Astrocyte (in vitro differentiated cells and primary cell): ENCODE data around the gene NBL1. TPM values are rescaled to one million over a fixed set of nuclear protein-coding genes. Genes with fewer than 3 reads are reported as not detected.

ENCODE experiments used
- DNase-seq: peaks from one replicate; pipeline ENCODE4 v3.0.0-alpha.2; 2010; ENCODE audit warnings: low read depth
- FAIRE-seq: peaks from 2 replicates; lab custom pipeline; 2011; peaks lifted over from hg19 to GRCh38; lab: Jason Lieb, UNC
- H2AFZ ChIP-seq: 2 replicates; pipeline ENCODE4 v1.6.0; 2012; ENCODE audit warnings: low read depth, low read length, inconsistent platforms
- H3K27ac ChIP-seq: 2 replicates; pipeline ENCODE4 v1.5.1; 2011; ENCODE audit warnings: low read depth, low read length, inconsistent platforms
- H3K27me3 ChIP-seq: 2 replicates; pipeline ENCODE4 v1.6.0; 2011; ENCODE audit warnings: low read length, inconsistent platforms; ENCODE audit not compliant: insufficient read depth
- H3K36me3 ChIP-seq: 2 replicates; pipeline ENCODE4 v1.5.1; 2011; ENCODE audit warnings: low read length, inconsistent platforms; ENCODE audit not compliant: insufficient read depth
- H3K4me1 ChIP-seq: 2 replicates; pipeline ENCODE4 v1.5.1; 2011; ENCODE audit warnings: low read length, inconsistent platforms; ENCODE audit not compliant: insufficient read depth
- H3K4me2 ChIP-seq: 2 replicates; pipeline ENCODE4 v1.6.0; 2012; ENCODE audit warnings: low read length, inconsistent platforms
- H3K4me3 ChIP-seq: 2 replicates; pipeline ENCODE4 v1.5.1; 2011; ENCODE audit warnings: low read depth, mild to moderate bottlenecking, low read length, inconsistent platforms; ENCODE audit not compliant: insufficient read depth
- H3K79me2 ChIP-seq: 2 replicates; pipeline ENCODE4 v1.6.0; 2012; ENCODE audit warnings: mild to moderate bottlenecking, low read length, inconsistent platforms; ENCODE audit not compliant: insufficient read depth
- H3K9ac ChIP-seq: 2 replicates; pipeline ENCODE4 v1.6.0; 2012; ENCODE audit warnings: mild to moderate bottlenecking, low read length, inconsistent platforms
- H3K9me3 ChIP-seq: 2 replicates; pipeline ENCODE4 v1.5.1; 2012; ENCODE audit warnings: low read depth, mild to moderate bottlenecking, low read length, inconsistent platforms; ENCODE audit not compliant: insufficient read depth
- H4K20me1 ChIP-seq: 2 replicates; pipeline ENCODE4 v1.6.0; 2012; ENCODE audit warnings: low read length, inconsistent platforms; ENCODE audit not compliant: insufficient read depth
- H3K27ac Mint-ChIP-seq: one replicate; pipeline ENCODE4 v1.8.0; 2021; ENCODE audit warnings: mild to moderate bottlenecking, mixed read lengths; ENCODE audit not compliant: unreplicated experiment
- H3K27me3 Mint-ChIP-seq: one replicate; pipeline ENCODE4 v1.8.0; 2021; ENCODE audit warnings: low read depth, mixed read lengths; ENCODE audit not compliant: unreplicated experiment
- H3K36me3 Mint-ChIP-seq: one replicate; pipeline ENCODE4 v1.8.0; 2021; ENCODE audit warnings: low read depth, mixed read lengths; ENCODE audit not compliant: unreplicated experiment
- H3K4me1 Mint-ChIP-seq: one replicate; pipeline ENCODE4 v1.8.0; 2021; ENCODE audit warnings: low read depth, mixed read lengths; ENCODE audit not compliant: unreplicated experiment
- H3K4me3 Mint-ChIP-seq: one replicate; pipeline ENCODE4 v1.8.0; 2021; ENCODE audit warnings: mild to moderate bottlenecking, moderate library complexity, mixed read lengths; ENCODE audit not compliant: unreplicated experiment
- H3K9me3 Mint-ChIP-seq: one replicate; pipeline ENCODE4 v1.8.0; 2021; ENCODE audit warnings: mild to moderate bottlenecking, mixed read lengths; ENCODE audit not compliant: unreplicated experiment
- CTCF ChIP-seq: IDR thresholded peaks from 2 replicates; pipeline ENCODE4 v1.5.1; 2011; ENCODE audit warnings: low read depth, mild to moderate bottlenecking, inconsistent platforms, low read length, moderate library complexity; ENCODE audit not compliant: insufficient read depth
- EZH2 ChIP-seq: IDR thresholded peaks from 2 replicates; pipeline ENCODE4 v1.6.1; 2012; ENCODE audit warnings: mild to moderate bottlenecking, low read length, inconsistent platforms; ENCODE audit not compliant: insufficient read depth
- total RNA-seq: library from RNA; stranded (reverse); gene quantifications from 2 replicates; pipeline ENCODE4 v1.2.1, GENCODE V29; 2021

NBL1 gene
- total RNA-seq, 1 donor from 2014 or later: 58.3 TPM

GRCh38 chr1:19682257-19682656 lies 38.1 kb downstream of the NBL1 start:
- Histone ChIP-seq H3K4me3 (no peak overlapping the region), H3K36me3 (no peaks in the 10 kb centered on the region), H3K9me3 (no peaks in the 10 kb centered on the region), H4K20me1 (no peaks in the 10 kb centered on the region), H3K9ac (no peak overlapping the region), H3K79me2 (no peaks in the 10 kb centered on the region), H3K27me3 (no peaks in the 10 kb centered on the region), H2AFZ (no peak overlapping the region), H3K27ac (no peak overlapping the region), H3K4me2 (no peak overlapping the region), H3K4me1 (peaks cover 3% of the 10 kb centered on the region)
- no peak overlapping the region for H3K27ac Mint-ChIP-seq
- FAIRE-seq (no peak), DNase-seq (peak; percentile 77)
- H3K9me3 Mint-ChIP-seq: peaks cover 2% of the 10 kb centered on the region
- H3K36me3 Mint-ChIP-seq: peaks cover 2% of the 10 kb centered on the region
- peaks cover 18% of the 10 kb centered on the region for H3K27me3 Mint-ChIP-seq
- peaks cover 4% of the 10 kb centered on the region for H3K4me1 Mint-ChIP-seq
- no peak overlapping the region for H3K4me3 Mint-ChIP-seq
- TF ChIP-seq EZH2 (no peak), CTCF (no peak)

GRCh38 chr1:19682901-19683300 lies 38.8 kb downstream of the NBL1 start:
- Histone ChIP-seq H2AFZ (no peak overlapping the region), H3K27ac (no peak overlapping the region), H3K27me3 (no peaks in the 10 kb centered on the region), H3K36me3 (no peaks in the 10 kb centered on the region), H4K20me1 (no peaks in the 10 kb centered on the region), H3K4me2 (no peak overlapping the region), H3K9me3 (no peaks in the 10 kb centered on the region), H3K4me3 (no peak overlapping the region), H3K79me2 (no peaks in the 10 kb centered on the region), H3K4me1 (peaks cover 3% of the 10 kb centered on the region), H3K9ac (no peak overlapping the region)
- H3K36me3 Mint-ChIP-seq: peaks cover 2% of the 10 kb centered on the region
- H3K4me3 Mint-ChIP-seq: no peak overlapping the region
- H3K27ac Mint-ChIP-seq: no peak overlapping the region
- H3K27me3 Mint-ChIP-seq: peaks cover 17% of the 10 kb centered on the region
- FAIRE-seq (no peak), DNase-seq (no peak)
- no peak for TF ChIP-seq EZH2
- no peak for TF ChIP-seq CTCF
- H3K9me3 Mint-ChIP-seq: peaks cover 2% of the 10 kb centered on the region
- H3K4me1 Mint-ChIP-seq: peaks cover 4% of the 10 kb centered on the region

GRCh38 chr1:19683351-19683750 lies 39.2 kb downstream of the NBL1 start:
- DNase-seq: no peak
- H2AFZ ChIP-seq: no peak overlapping the region
- H3K27ac ChIP-seq: no peak overlapping the region
- H3K36me3 ChIP-seq: no peaks in the 10 kb centered on the region
- Mint-ChIP-seq H3K27me3 (peaks cover 15% of the 10 kb centered on the region), H3K36me3 (peaks cover 2% of the 10 kb centered on the region), H3K4me3 (no peak overlapping the region), H3K27ac (no peak overlapping the region), H3K4me1 (peaks cover 4% of the 10 kb centered on the region), H3K9me3 (no peaks in the 10 kb centered on the region)
- H3K27me3 ChIP-seq: no peaks in the 10 kb centered on the region
- no peaks in the 10 kb centered on the region for H4K20me1 ChIP-seq
- TF ChIP-seq CTCF (no peak), EZH2 (no peak)
- no peaks in the 10 kb centered on the region for H3K9me3 ChIP-seq
- no peak overlapping the region for H3K4me3 ChIP-seq
- no peak overlapping the region for H3K9ac ChIP-seq
- no peak overlapping the region for H3K4me2 ChIP-seq
- no peaks in the 10 kb centered on the region for H3K79me2 ChIP-seq
- no peak for FAIRE-seq
- H3K4me1 ChIP-seq: peaks cover 3% of the 10 kb centered on the region
